WERI-Rb-1 (cell line): ENCODE data around the gene MAGI1.

ENCODE experiments used
- DNase-seq: peaks from one replicate; pipeline ENCODE4 v3.0.0-alpha.2; 2020
- H3K27ac ChIP-seq: fragments of 250-450 bp; sonication (Bioruptor Pico); 2 replicates; pipeline ENCODE4 v1.5.1; 2020; ENCODE audit warnings: mild to moderate bottlenecking, moderate library complexity
- H3K27me3 ChIP-seq: fragments of 250-450 bp; sonication (Bioruptor Pico); 2 replicates; pipeline ENCODE4 v1.5.1; 2021; ENCODE audit warnings: mild to moderate bottlenecking, low read depth, moderate library complexity; ENCODE audit not compliant: insufficient read depth, severe bottlenecking
- H3K36me3 ChIP-seq: fragments of 250-450 bp; sonication (Bioruptor Pico); 2 replicates; pipeline ENCODE4 v1.5.1; 2020; ENCODE audit warnings: mild to moderate bottlenecking, moderate library complexity
- H3K4me3 ChIP-seq: 2 replicates; pipeline ENCODE4 v1.5.1; 2011; ENCODE audit warnings: low read depth, mild to moderate bottlenecking, control low read depth, low read length
- H3K9me3 ChIP-seq: fragments of 250-450 bp; sonication (Bioruptor Pico); 2 replicates; pipeline ENCODE4 v1.5.1; 2021; ENCODE audit warnings: mild to moderate bottlenecking, moderate library complexity; ENCODE audit not compliant: severe bottlenecking
- CTCF ChIP-seq: IDR thresholded peaks from 2 replicates; pipeline ENCODE4 v1.5.1; 2011; ENCODE audit warnings: low read depth, mild to moderate bottlenecking, control low read depth, inconsistent platforms, low read length

Gene MAGI1

DNA sequence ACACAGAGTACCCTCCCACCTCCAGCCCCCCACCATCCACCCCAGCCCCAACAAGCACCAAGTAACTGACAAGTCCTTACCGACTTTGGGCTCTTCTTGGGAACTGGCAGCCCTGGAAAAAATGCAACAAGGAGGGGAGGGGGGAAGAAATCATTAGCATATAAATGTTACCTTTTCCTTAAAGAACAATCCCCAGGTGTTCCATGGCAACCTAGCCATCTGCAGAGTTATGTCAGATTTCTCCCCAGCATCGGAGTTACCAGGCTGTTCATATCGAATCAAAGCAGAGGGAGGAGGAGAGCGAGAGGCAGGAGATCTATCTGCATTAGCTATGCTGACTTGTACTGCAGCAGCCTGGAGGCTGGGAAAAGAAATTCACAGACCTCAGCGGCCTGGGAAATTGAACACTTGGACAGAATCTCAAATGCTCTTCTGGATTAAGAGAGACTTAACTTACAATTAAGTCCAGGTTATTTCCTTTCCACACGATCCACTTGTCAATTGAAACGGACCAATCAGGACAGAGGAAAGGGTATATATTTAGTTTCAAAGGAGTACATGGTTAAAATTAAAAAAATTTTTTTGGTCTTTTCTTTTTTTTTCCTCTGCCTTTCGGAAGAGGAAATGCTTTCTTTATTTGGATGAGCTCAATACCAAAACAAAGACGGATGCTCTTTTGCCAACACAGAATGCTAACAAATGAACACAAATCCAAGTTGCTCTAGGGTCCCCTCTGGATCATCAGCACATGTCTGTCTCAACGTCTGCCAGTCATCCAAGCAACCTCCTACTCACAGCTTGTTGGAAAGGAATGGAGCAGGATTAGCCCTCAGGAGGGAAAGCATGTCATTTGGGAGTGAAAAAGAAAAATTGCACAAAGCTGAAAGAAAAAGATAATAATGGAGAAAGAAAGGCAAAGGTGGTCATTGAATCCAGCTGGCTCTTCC lies 637.1 kb downstream of the MAGI1 start:
- H3K36me3 ChIP-seq, result no peaks in the 10 kb centered on the region
- no peak for TF ChIP-seq CTCF
- no peak overlapping the region for H3K27ac ChIP-seq
- H3K9me3 ChIP-seq, result no peaks in the 10 kb centered on the region
- H3K4me3 ChIP-seq, result no peak overlapping the region
- no peak for DNase-seq
- H3K27me3 ChIP-seq, result no peaks in the 10 kb centered on the region

- Histone ChIP-seq H3K36me3 (no peaks in the 10 kb centered on the region), H3K27me3 (no peaks in the 10 kb centered on the region), H3K27ac (no peak overlapping the region), H3K9me3 (no peaks in the 10 kb centered on the region), H3K4me3 (no peak overlapping the region)
- DNase-seq, result no peak
- TF ChIP-seq CTCF, result no peak
Measured at GRCh38 chr3:65400899-65401298, 637.8 kb downstream of the MAGI1 start.

GRCh38 chr3:65398953-65399352 lies 639.8 kb downstream of the MAGI1 start:
- no peaks in the 10 kb centered on the region for H3K9me3 ChIP-seq
- H3K4me3 ChIP-seq, result no peak overlapping the region
- H3K27ac ChIP-seq, result no peak overlapping the region
- DNase-seq, result no peak
- no peak for TF ChIP-seq CTCF
- no peaks in the 10 kb centered on the region for H3K27me3 ChIP-seq
- no peaks in the 10 kb centered on the region for H3K36me3 ChIP-seq

GRCh38 chr3:65396078-65396477 lies 642.6 kb downstream of the MAGI1 start:
- Histone ChIP-seq H3K9me3 (no peaks in the 10 kb centered on the region), H3K27me3 (no peaks in the 10 kb centered on the region), H3K36me3 (no peaks in the 10 kb centered on the region), H3K4me3 (no peak overlapping the region), H3K27ac (no peak overlapping the region)
- no peak for DNase-seq
- TF ChIP-seq CTCF, result no peak

- no peak for DNase-seq
- H3K9me3 ChIP-seq, result no peaks in the 10 kb centered on the region
- peaks cover 3% of the 10 kb centered on the region for H3K36me3 ChIP-seq
- H3K27me3 ChIP-seq, result no peaks in the 10 kb centered on the region
- H3K4me3 ChIP-seq, result no peak overlapping the region
- no peak for TF ChIP-seq CTCF
- H3K27ac ChIP-seq, result no peak overlapping the region
Measured at GRCh38 chr3:65391068-65391467, 647.6 kb downstream of the MAGI1 start.
